Skin epidermis (tissue), 12 donors: ENCODE results near the gene PIAS1.
"Not testable (repeated sequence)": the region's sequence is repeated elsewhere in the genome, so short reads cannot be mapped to it uniquely, and the experiment has no call there.

ENCODE experiments used
- H3K27ac ChIP-seq, 21 experiments: fragments of 200-600 bp; sonication (generic) in 11 of 21; one replicate each; pipeline ENCODE4 v1.5.0; 2020; ENCODE audit warnings: mild to moderate bottlenecking in 3 of 21, inconsistent platforms in 2 of 21, moderate library complexity in 2 of 21
- H3K4me3 ChIP-seq, 7 experiments: fragments of 200-600 bp; sonication (generic) in 2 of 7; one replicate each; pipeline ENCODE4 v1.5.0; 2020; ENCODE audit warnings: inconsistent platforms in 2 of 7, mild to moderate bottlenecking in 2 of 7, moderate library complexity in 1 of 7

Gene PIAS1

GRCh38 chr15:68053701-68054627 is at the start of gene PIAS1:
Gene PIAS1, plus strand, starts transcription at chr15:68054315. Its CDS starts 12 bp downstream, at chr15:68054327.
- Histone ChIP-seq H3K27ac (peak within 1 kb of the TSS; percentile 88 to 99 (median 94)), H3K4me3 (peak within 1 kb of the TSS; percentile 79 to 100 (median 94))

GRCh38 chr15:68007642-68008041 is 46.5 kb upstream of the PIAS1 start:
- not testable (repeated sequence) for H3K27ac ChIP-seq, H3K4me3 ChIP-seq

- Histone ChIP-seq H3K4me3 (no peak overlapping the region), H3K27ac (no peak overlapping the region)
These were observed 43.6 kb upstream of the PIAS1 start for GRCh38 chr15:68010361-68011153.

GRCh38 chr15:68012911-68013310 is 41.2 kb upstream of the PIAS1 start:
- Histone ChIP-seq H3K27ac (no peak overlapping the region), H3K4me3 (no peak overlapping the region)

- Histone ChIP-seq H3K27ac (no peak overlapping the region), H3K4me3 (no peak overlapping the region)
These were observed 39.9 kb upstream of the PIAS1 start for GRCh38 chr15:68014219-68014618.

GRCh38 chr15:68015244-68015643 is 38.9 kb upstream of the PIAS1 start:
- no peak overlapping the region for H3K4me3 ChIP-seq
- H3K27ac ChIP-seq: no peak overlapping the region

GRCh38 chr15:68017201-68017600 is 36.9 kb upstream of the PIAS1 start:
- no peak overlapping the region for H3K4me3 ChIP-seq

GRCh38 chr15:68018797-68019444 is 35.2 kb upstream of the PIAS1 start:
- Histone ChIP-seq H3K4me3 (no peak overlapping the region), H3K27ac (no peak overlapping the region)

More at GRCh38 chr15:68017201-68017600, 36.9 kb upstream of the PIAS1 start:
- H3K27ac ChIP-seq: no peak overlapping the region

- Histone ChIP-seq H3K27ac (no peak overlapping the region), H3K4me3 (no peak overlapping the region)
These were observed 34.1 kb upstream of the PIAS1 start for GRCh38 chr15:68019814-68020525.

GRCh38 chr15:68020685-68021084 is 33.4 kb upstream of the PIAS1 start:
- H3K4me3 ChIP-seq: no peak overlapping the region
- no peak overlapping the region for H3K27ac ChIP-seq

GRCh38 chr15:68022061-68022460 is 32.1 kb upstream of the PIAS1 start:
- H3K27ac ChIP-seq: no peak overlapping the region

GRCh38 chr15:68023307-68024101 is 30.6 kb upstream of the PIAS1 start:
- no peak overlapping the region for H3K4me3 ChIP-seq
- no peak overlapping the region for H3K27ac ChIP-seq

More at GRCh38 chr15:68022061-68022460, 32.1 kb upstream of the PIAS1 start:
- no peak overlapping the region for H3K4me3 ChIP-seq

- Histone ChIP-seq H3K27ac (no peak overlapping the region), H3K4me3 (no peak overlapping the region)
These were observed 28.2 kb upstream of the PIAS1 start for GRCh38 chr15:68025835-68026424.

GRCh38 chr15:68027388-68027787 is 26.7 kb upstream of the PIAS1 start:
- Histone ChIP-seq H3K4me3 (no peak overlapping the region), H3K27ac (no peak overlapping the region)

GRCh38 chr15:68028137-68028887 is 25.8 kb upstream of the PIAS1 start:
- H3K4me3 ChIP-seq: no peak overlapping the region
- H3K27ac ChIP-seq: no peak overlapping the region

- Histone ChIP-seq H3K4me3 (no peak overlapping the region), H3K27ac (no peak overlapping the region)
These were observed 25.3 kb upstream of the PIAS1 start for GRCh38 chr15:68028888-68029207.

- Histone ChIP-seq H3K4me3 (no peak overlapping the region), H3K27ac (no peak overlapping the region)
These were observed 24.2 kb upstream of the PIAS1 start for GRCh38 chr15:68029959-68030358.

- no peak overlapping the region for H3K4me3 ChIP-seq
- no peak overlapping the region for H3K27ac ChIP-seq
These were observed 22.7 kb upstream of the PIAS1 start for GRCh38 chr15:68031404-68031803.
